ENCODE measurements around the gene FNBP1L.

The FNBP1L gene

DNA sequence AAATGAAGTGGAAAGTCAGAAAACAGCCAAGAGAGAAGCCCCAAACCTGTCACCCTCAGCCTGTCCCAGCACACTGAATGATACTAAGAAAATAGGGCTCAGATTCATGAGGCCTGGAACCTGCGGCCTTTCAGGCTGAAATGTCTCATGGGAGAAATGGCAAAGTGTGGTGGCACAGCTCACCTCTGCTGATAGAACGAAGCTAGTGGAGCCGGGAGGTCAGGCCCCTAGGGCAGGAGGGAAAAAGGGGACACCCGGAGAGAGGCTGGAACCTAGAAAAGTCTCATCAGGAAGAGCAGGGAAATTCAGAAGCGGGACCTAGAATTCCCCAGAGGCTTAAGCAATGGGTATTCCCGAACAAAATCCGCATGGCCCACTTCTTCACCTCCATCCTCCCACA, 126.6 kb downstream of the FNBP1L start:
- no peak overlapping the region for H3K4me3 ChIP-seq (replicated peaks in 1 of 2; ENCODE audit: low read depth in 2 of 2, low read length in 2 of 2)
- no peak for DNase-seq (ENCODE audit: low read depth in 2 of 2)
- TF ChIP-seq CTCF (IDR thresholded peaks at IDR 0.05; ENCODE audit: low read depth, low read length), result no peak

GRCh38 chr1:93574991-93575390, 127.1 kb downstream of the FNBP1L start:
- no peak for DNase-seq (ENCODE audit: low read depth in 2 of 2)
- no peak overlapping the region for H3K4me3 ChIP-seq (replicated peaks in 1 of 2; ENCODE audit: low read depth in 2 of 2, low read length in 2 of 2)
- TF ChIP-seq CTCF (IDR thresholded peaks at IDR 0.05; ENCODE audit: low read depth, low read length), result no peak

DNA sequence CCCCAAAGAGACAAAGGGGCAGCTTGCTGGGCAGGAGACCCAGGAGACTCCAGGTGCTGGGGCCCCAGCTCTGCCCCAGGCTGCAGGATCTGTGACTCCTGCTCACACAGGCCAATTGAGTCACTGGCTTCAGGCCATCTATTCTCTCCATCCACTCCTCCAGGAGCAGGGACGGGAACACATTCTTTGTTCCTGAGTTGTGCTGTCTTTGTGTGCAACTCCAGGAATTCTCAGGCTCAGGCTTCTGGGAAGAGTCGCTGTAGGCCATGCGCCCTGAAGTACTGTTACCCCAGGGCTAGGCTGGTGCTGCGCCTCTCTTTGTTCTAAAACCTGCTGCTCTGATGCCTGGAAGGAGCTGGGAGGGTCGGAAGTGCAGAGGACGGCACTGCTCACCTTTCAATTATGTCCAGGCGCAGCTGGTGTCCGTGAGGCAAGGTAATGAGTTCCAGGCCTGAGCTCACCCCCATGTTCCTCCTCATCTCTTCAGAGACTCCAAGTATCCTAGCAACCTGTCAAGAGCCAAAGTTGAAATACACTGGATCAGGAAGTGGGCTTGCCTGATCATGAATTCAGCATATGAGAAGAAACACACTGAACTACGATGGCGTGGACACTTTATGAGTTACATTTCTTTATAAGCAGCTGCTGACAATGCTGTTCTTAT, 127.8 kb downstream of the FNBP1L start:
- H3K4me3 ChIP-seq (replicated peaks in 1 of 2; ENCODE audit: low read depth in 2 of 2, low read length in 2 of 2), result no peak overlapping the region
- no peak for DNase-seq (ENCODE audit: low read depth in 2 of 2)
- no peak for TF ChIP-seq CTCF (IDR thresholded peaks at IDR 0.05; ENCODE audit: low read depth, low read length)

- DNase-seq (ENCODE audit: low read depth in 2 of 2), result no peak
- TF ChIP-seq CTCF (IDR thresholded peaks at IDR 0.05; ENCODE audit: low read depth, low read length), result no peak
- no peak overlapping the region for H3K4me3 ChIP-seq (replicated peaks in 1 of 2; ENCODE audit: low read depth in 2 of 2, low read length in 2 of 2)
Observed at GRCh38 chr1:93576346-93576745, 128.4 kb downstream of the FNBP1L start.

GRCh38 chr1:93576746-93577145, 128.8 kb downstream of the FNBP1L start:
- no peak for DNase-seq (ENCODE audit: low read depth in 2 of 2)
- TF ChIP-seq CTCF (IDR thresholded peaks at IDR 0.05; ENCODE audit: low read depth, low read length), result no peak

GRCh38 chr1:93577536-93578432, 129.9 kb downstream of the FNBP1L start:
- no peak for DNase-seq (ENCODE audit: low read depth in 2 of 2)
- no peak overlapping the region for H3K4me3 ChIP-seq (replicated peaks in 1 of 2; ENCODE audit: low read depth in 2 of 2, low read length in 2 of 2)
- no peak for TF ChIP-seq CTCF (IDR thresholded peaks at IDR 0.05; ENCODE audit: low read depth, low read length)

More at GRCh38 chr1:93576746-93577145, 128.8 kb downstream of the FNBP1L start:
- no peak overlapping the region for H3K4me3 ChIP-seq (replicated peaks in 1 of 2; ENCODE audit: low read depth in 2 of 2, low read length in 2 of 2)
